ENCODE data around the gene TRPV6. TPM values are rescaled to one million over a fixed set of nuclear protein-coding genes. Genes with fewer than 3 reads are reported as not detected.

Gene TRPV6
- total and polyA plus RNA-seq, 2 of the 4 experiments (the other 2 are of a cell fraction) = 0.03 TPM; not detected in 1

DNA sequence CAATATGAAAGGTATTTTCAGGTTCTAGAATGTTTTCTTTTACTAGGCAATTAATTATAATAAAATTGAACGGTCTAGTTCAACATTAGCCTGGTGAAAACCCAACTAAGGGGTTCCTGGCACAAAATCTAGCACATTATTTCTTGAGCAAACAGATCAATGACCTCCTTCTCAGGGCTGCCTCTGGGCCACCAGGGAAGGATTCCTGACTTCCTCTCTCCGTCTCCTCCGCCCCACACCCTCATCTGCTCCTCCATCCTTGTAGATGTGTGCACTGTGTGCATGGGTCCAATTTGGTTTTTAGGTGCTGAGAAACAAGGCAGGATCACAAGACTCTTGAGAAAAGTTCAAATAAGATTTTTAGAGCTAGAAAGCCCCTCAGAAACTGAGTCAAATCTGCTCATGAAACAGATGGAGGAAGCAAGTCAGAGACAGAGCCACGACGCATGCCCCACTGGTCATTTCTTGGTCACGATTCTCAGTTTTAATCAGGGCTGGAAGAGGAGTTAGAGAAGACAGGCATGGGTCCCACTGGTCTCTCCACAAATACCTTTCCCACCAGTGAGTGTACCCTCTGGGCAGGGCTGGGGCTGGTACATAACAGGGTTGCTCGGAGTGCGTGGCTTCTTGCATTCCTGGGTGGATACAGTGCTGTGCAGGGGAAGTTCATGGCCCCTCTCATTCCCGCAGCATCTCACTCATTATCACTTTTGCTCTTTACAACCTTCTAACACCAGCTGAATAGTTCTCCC lies 3.8 kb downstream of the TRPV6 start:
- no peaks in the 10 kb centered on the region for H3K27me3 ChIP-seq (ENCODE audit: control insufficient read depth, insufficient read depth, low read length)
- in situ Hi-C loops (cut with MboI; ENCODE audit: low sequenced_read_pairs) = no loop called here
- no TSS peak for BruUV-seq (replicated peaks)

More for the DNA sequence above, 3.8 kb downstream of the TRPV6 start:
- no peak overlapping the region for H4K5ac ChIP-seq (ENCODE audit: low read depth, low read length)
- no peak overlapping the region for H4K8ac ChIP-seq (ENCODE audit: low read depth in 2 of 2, low read length in 2 of 2)
- H4K20me1 ChIP-seq (ENCODE audit: insufficient read depth, low read length) = no peaks in the 10 kb centered on the region
- H3K9me1 ChIP-seq (ENCODE audit: insufficient read depth, low read length) = no peaks in the 10 kb centered on the region
- H4K91ac ChIP-seq (ENCODE audit: insufficient read depth, low read depth, low read length) = no peak overlapping the region
- no peak overlapping the region for H2AK5ac ChIP-seq (ENCODE audit: low read depth, low read length)
- H3K27ac ChIP-seq (ENCODE audit: insufficient read depth, low read length) = no peak overlapping the region
- H2BK120ac ChIP-seq (ENCODE audit: low read depth, low read length) = no peak overlapping the region
- ATAC-seq (ENCODE audit: low read depth) (no peak), DNase-seq (no peak)
- ChIA-PET CTCF (no interaction called here), POLR2A (ENCODE audit: unreplicated experiment) (no interaction called here)
- H2AK9ac ChIP-seq (replicated peaks; ENCODE audit: low read depth, low read length, poor library complexity) = no peak overlapping the region
- H3K36me3 ChIP-seq (ENCODE audit: control insufficient read depth, insufficient read depth, low read length) = no peaks in the 10 kb centered on the region
- H3K23ac ChIP-seq (ENCODE audit: low read depth, low read length) = no peak overlapping the region
- H2BK5ac ChIP-seq (ENCODE audit: low read depth, low read length, poor library complexity, severe bottlenecking) = no peak overlapping the region
- no peak overlapping the region for H3K9ac ChIP-seq (ENCODE audit: low read depth, low read length)
- dilution Hi-C loops (cut with HindIII; ENCODE audit: low sequenced_read_pairs, unreplicated experiment) (no loop called here), intact Hi-C loops (cut with micrococcal nuclease) (no loop called here)
- TF ChIP-seq MAZ (IDR thresholded peaks at IDR 0.05; ENCODE audit: borderline replicate concordance, low read depth, low read length) (no peak), CEBPB (IDR thresholded peaks at IDR 0.05; ENCODE audit: low read depth, low read length) (no peak), POLR2A (IDR thresholded peaks at IDR 0.05; ENCODE audit: low read depth, low read length) (no peak), SMC3 (IDR thresholded peaks at IDR 0.05; ENCODE audit: low read depth, low read length) (no peak), CHD1 (IDR thresholded peaks at IDR 0.05; ENCODE audit: low read depth, low read length) (no peak), RCOR1 (IDR thresholded peaks at IDR 0.05; ENCODE audit: insufficient replicate concordance, low read length) (no peak), RFX5 (IDR thresholded peaks at IDR 0.05; ENCODE audit: low read depth, low read length) (no peak), RAD21 (IDR thresholded peaks at IDR 0.05; ENCODE audit: low read length) (no peak), BHLHE40 (IDR thresholded peaks at IDR 0.05; ENCODE audit: low read depth, low read length) (no peak), MAFK (IDR thresholded peaks at IDR 0.05; ENCODE audit: low read depth, low read length) (no peak), MXI1 (IDR thresholded peaks at IDR 0.05; ENCODE audit: borderline replicate concordance, low read depth, low read length) (no peak), FOS (IDR thresholded peaks at IDR 0.05; ENCODE audit: low read depth, low read length) (no peak)
- TF ChIP-seq, protein P1, sequence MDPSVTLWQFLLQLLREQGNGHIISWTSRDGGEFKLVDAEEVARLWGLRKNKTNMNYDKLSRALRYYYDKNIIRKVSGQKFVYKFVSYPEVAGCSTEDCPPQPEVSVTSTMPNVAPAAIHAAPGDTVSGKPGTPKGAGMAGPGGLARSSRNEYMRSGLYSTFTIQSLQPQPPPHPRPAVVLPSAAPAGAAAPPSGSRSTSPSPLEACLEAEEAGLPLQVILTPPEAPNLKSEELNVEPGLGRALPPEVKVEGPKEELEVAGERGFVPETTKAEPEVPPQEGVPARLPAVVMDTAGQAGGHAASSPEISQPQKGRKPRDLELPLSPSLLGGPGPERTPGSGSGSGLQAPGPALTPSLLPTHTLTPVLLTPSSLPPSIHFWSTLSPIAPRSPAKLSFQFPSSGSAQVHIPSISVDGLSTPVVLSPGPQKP (IDR thresholded peaks at IDR 0.05; ENCODE audit: borderline replicate concordance, low read depth, low read length) = no peak
- TF ChIP-seq, protein P2, sequence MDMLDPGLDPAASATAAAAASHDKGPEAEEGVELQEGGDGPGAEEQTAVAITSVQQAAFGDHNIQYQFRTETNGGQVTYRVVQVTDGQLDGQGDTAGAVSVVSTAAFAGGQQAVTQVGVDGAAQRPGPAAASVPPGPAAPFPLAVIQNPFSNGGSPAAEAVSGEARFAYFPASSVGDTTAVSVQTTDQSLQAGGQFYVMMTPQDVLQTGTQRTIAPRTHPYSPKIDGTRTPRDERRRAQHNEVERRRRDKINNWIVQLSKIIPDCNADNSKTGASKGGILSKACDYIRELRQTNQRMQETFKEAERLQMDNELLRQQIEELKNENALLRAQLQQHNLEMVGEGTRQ (IDR thresholded peaks at IDR 0.05; ENCODE audit: low read depth, low read length) = no peak
- TF ChIP-seq, protein P3, sequence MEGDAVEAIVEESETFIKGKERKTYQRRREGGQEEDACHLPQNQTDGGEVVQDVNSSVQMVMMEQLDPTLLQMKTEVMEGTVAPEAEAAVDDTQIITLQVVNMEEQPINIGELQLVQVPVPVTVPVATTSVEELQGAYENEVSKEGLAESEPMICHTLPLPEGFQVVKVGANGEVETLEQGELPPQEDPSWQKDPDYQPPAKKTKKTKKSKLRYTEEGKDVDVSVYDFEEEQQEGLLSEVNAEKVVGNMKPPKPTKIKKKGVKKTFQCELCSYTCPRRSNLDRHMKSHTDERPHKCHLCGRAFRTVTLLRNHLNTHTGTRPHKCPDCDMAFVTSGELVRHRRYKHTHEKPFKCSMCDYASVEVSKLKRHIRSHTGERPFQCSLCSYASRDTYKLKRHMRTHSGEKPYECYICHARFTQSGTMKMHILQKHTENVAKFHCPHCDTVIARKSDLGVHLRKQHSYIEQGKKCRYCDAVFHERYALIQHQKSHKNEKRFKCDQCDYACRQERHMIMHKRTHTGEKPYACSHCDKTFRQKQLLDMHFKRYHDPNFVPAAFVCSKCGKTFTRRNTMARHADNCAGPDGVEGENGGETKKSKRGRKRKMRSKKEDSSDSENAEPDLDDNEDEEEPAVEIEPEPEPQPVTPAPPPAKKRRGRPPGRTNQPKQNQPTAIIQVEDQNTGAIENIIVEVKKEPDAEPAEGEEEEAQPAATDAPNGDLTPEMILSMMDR (conservative IDR thresholded peaks at IDR 0.05; ENCODE audit: low read depth, low read length) = no peak
- H2AFZ ChIP-seq (replicated peaks; ENCODE audit: low read length, poor library complexity) = no peak overlapping the region
- no peaks in the 10 kb centered on the region for H3K9me3 ChIP-seq (ENCODE audit: control insufficient read depth, insufficient read depth, low read length)
- no peak overlapping the region for H3K4ac ChIP-seq (ENCODE audit: low read depth, low read length)
- no peak overlapping the region for H3K14ac ChIP-seq (replicated peaks; ENCODE audit: low read depth, low read length)
- no peak overlapping the region for H3K18ac ChIP-seq (ENCODE audit: low read depth, low read length)
- no peak overlapping the region for H2BK15ac ChIP-seq (ENCODE audit: low read depth, low read length)
- no peak overlapping the region for H3K56ac ChIP-seq (ENCODE audit: extremely low read depth, insufficient read depth, low read length)
- H3K4me1 ChIP-seq (ENCODE audit: control insufficient read depth, insufficient read depth, low read length) = no peaks in the 10 kb centered on the region
- H3K4me2 ChIP-seq (ENCODE audit: low read depth, low read length) = no peak overlapping the region
- no CpG with 5 or more reads among the region's 9 CpGs for WGBS, 2 experiments (ENCODE audit: extremely low coverage in 2 of 2, insufficient read length in 1 of 2)
- H3K79me1 ChIP-seq (ENCODE audit: low read depth in 1 of 2, low read length in 2 of 2) = no peaks in the 10 kb centered on the region
- H2BK20ac ChIP-seq (ENCODE audit: low read depth, low read length) = no peak overlapping the region
- no peak overlapping the region for H3K4me3 ChIP-seq (ENCODE audit: insufficient read depth, low read depth, low read length)
